HG03135 (cell line): ENCODE results near the gene TCEANC.
"Not testable (repeated sequence)": the region's sequence is repeated elsewhere in the genome, so short reads cannot be mapped to it uniquely, and the experiment has no call there.

Experiments
- ATAC-seq: cut with Tn5 transposase; IDR thresholded peaks from one replicate; pipeline ENCODE4 v1.9.1; 2021; ENCODE audit warnings: mild to moderate bottlenecking, moderate library complexity; ENCODE audit not compliant: unreplicated experiment

Gene TCEANC

GRCh38 chrX:13652850-13653693 is at the start of gene TCEANC:
TSS of gene TCEANC (plus strand) at chrX:13653141. CDS start at chrX:13662509, 9,368 bp downstream.
- peak; percentile 96 for ATAC-seq

GRCh38 chrX:13605611-13606010 is 47.3 kb upstream of the TCEANC start:
- ATAC-seq: no peak

DNA sequence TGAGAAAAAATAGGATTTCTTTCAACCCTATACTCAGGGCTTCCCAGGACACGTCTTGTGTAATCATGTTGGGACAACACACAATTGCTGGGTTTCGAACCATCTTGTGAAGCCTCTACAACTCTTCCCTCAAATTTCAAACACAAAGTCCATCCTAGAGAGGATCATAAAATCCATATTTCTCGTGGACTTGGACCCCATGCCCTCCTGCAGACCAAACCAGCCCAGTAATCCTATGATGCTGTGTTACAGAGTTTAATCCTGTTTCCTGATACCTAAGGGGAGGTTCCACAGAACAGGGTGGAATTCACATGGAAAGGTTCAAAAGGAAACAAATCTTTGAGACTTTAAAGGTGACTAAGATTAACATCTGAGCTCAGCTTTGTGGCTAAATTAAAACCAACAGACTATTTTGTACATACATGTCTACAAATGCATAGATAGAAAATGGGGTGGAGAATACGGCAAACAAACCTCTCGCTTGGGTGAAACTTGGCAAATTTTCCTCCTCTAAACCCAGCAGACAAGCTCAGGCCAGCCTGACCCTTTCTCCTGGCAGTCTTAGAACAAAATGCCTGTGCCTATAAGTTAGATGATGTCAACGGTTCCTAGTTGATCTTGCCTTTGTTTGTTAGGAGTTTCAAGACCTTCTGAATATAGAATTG is 45.5 kb upstream of the TCEANC start:
- no peak for ATAC-seq

DNA sequence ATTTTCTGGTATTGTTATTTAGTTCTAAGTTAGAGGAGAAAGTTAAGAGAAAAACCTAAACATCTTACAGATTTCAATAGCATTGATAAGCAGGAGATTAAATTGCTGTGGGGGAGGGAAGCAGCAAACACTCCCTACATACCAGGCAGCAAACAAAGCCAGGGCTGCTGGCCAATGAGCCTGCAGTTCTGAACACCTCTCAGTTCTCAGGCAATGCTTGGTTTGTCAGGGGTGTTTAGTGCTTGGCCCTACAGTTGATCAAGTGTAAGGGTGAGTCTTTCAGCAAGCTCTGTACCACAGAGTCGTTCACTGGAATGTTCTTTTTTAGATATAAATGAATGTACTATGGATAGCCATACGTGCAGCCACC is 45.0 kb upstream of the TCEANC start:
- no peak for ATAC-seq

- no peak for ATAC-seq
These were observed 38.8 kb upstream of the TCEANC start for GRCh38 chrX:13614154-13614553.

DNA sequence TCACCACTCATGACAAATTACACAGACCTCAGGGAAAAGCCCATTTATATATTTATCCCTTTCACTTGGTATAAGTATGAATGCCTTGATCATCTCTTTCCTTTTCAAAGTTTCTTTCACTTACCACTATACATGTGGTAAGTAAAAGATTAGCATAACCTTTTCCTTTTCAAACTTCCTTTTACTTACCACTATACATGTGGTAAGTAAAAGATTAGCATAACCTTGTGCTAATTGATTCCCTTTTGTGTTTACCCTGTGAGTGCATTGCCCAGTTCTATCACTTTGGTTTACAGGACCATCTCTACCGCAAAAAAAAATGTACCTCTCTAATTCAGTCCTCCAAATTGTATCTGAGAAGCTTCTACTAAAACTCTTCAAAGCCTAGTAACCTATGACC is 32.7 kb upstream of the TCEANC start:
- ATAC-seq: no peak

- no peak for ATAC-seq
These were observed 30.5 kb upstream of the TCEANC start for GRCh38 chrX:13622401-13622964.

- ATAC-seq: no peak
These were observed 25.6 kb upstream of the TCEANC start for GRCh38 chrX:13627306-13627705.

GRCh38 chrX:13637224-13637623 is 15.7 kb upstream of the TCEANC start:
- ATAC-seq: not testable (repeated sequence)

- ATAC-seq: no peak
These were observed 14.9 kb upstream of the TCEANC start for GRCh38 chrX:13638021-13638420.

GRCh38 chrX:13638826-13639225 is 14.1 kb upstream of the TCEANC start:
- ATAC-seq: no peak

DNA sequence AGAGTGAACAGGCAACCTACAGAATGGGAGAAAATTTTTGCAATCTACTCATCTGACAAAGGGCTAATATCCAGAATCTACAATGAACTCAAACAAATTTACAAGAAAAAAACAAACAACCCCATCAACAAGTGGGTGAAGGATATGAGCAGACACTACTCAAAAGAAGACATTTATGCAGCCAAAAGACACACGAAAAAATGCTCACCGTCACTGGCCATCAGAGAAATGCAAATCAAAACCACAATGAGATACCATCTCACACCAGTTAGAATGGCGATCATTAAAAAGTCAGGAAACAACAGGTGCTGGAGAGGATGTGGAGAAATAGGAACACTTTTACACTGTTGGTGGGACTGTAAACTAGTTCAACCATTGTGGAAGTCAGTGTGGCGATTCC is 11.3 kb upstream of the TCEANC start:
- ATAC-seq: not testable (repeated sequence)

GRCh38 chrX:13645464-13646153 is 7.3 kb upstream of the TCEANC start:
- no peak for ATAC-seq

DNA sequence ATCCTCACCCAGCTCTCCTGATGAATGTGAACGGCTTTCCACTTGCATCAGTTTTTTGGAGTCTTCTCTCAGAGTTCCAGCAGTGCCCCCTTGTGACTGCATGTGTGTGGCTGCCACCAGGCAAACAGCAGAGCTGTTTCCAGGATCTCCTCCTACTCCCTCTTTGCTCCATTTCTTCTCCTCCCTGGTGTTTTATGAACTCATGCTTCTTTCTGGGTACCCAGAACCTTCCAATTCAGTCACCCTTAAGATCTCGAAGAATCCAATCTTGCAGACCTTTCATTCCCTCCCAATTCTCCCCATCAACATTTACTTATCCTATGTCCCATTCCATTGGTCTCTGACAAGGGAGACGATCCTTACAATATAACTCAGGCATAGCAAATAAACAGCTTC is 6.8 kb upstream of the TCEANC start:
- no peak for ATAC-seq

GRCh38 chrX:13647709-13648212 is 5.2 kb upstream of the TCEANC start:
- no peak for ATAC-seq

- ATAC-seq: not testable (repeated sequence)
These were observed 4.6 kb upstream of the TCEANC start for GRCh38 chrX:13648336-13648735.

GRCh38 chrX:13649838-13650237 is 3.1 kb upstream of the TCEANC start:
- ATAC-seq: no peak

DNA sequence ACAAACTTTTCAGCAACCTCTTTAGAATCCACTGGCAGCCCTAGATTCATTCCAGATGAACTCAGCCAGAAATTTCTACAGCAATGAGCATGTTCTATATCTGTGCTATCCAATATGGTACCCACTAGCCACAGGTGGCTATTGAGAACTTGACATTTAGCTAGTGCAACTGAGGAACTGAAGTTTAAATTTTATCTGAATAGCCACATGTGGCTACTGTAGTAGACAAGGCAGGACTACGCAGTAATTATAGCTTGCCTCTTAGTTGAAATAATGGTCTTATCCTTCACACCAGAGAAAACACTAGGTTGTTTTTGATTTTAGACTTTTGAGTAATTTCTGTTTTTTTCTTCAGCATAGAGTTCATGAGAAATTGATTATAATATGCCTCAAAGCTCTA is 2.6 kb upstream of the TCEANC start:
- ATAC-seq: no peak

GRCh38 chrX:13651150-13651549 is 1.8 kb upstream of the TCEANC start:
- ATAC-seq: no peak

GRCh38 chrX:13652287-13652793 is 601 bp upstream of the TCEANC start:
- ATAC-seq: no peak

DNA sequence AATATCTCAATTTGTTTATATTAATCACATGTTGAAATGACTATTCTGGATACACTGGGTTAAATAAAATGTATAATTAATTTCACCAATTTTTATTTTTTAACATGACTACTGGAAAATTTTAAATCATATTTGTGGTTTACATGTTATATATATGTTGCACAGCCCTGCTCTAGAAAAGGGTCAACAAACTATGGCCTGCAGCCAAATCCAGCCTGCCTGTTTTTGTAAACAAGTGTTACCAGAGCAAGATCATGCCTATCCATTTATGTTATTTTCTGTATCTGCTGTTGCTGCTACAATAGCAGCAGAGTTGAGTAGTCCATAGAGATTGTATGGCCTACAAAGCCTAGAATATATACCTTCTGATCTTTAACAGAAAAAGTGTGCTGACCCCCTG is 1.2 kb downstream of the TCEANC start:
- no peak for ATAC-seq
